GM23248 (cell line): ENCODE data around the gene GNB4. TPM values are rescaled to one million over a fixed set of nuclear protein-coding genes. Genes with fewer than 3 reads are reported as not detected.

Experiments used
- DNase-seq: peaks from one replicate; pipeline ENCODE4 v3.0.0-alpha.2; 2015
- H2AFZ ChIP-seq: fragments of 200-600 bp; sonication (generic); 2 replicates; pipeline ENCODE4 v1.6.1; 2016; ENCODE audit warnings: antibody characterized with exemption
- H3F3A ChIP-seq: fragments of 200-600 bp; sonication (generic); 2 replicates; pipeline ENCODE4 v1.6.1; 2016; ENCODE audit warnings: mild to moderate bottlenecking, antibody characterized with exemption, mixed run types; ENCODE audit not compliant: insufficient read depth
- H3K27ac ChIP-seq: fragments of 200-600 bp; sonication (generic); 2 replicates; pipeline ENCODE4 v1.5.1; 2016; ENCODE audit warnings: mild to moderate bottlenecking
- H3K27me3 ChIP-seq: fragments of 200-600 bp; sonication (generic); replicated peaks from 2 replicates; pipeline ENCODE4 v1.6.1; 2016; ENCODE audit warnings: mild to moderate bottlenecking; ENCODE audit not compliant: insufficient read depth
- H3K36me3 ChIP-seq: fragments of 200-600 bp; sonication (generic); 2 replicates; pipeline ENCODE4 v1.6.1; 2016; ENCODE audit warnings: low read depth, mild to moderate bottlenecking
- H3K4me1 ChIP-seq: fragments of 200-600 bp; sonication (generic); 2 replicates; pipeline ENCODE4 v1.6.1; 2016; ENCODE audit warnings: mild to moderate bottlenecking; ENCODE audit not compliant: insufficient read depth
- H3K4me2 ChIP-seq: fragments of 200-600 bp; sonication (generic); one replicate; pipeline ENCODE4 v1.6.1; 2016; ENCODE audit warnings: mild to moderate bottlenecking; ENCODE audit not compliant: unreplicated experiment
- H3K4me3 ChIP-seq: fragments of 200-600 bp; sonication (generic); 2 replicates; pipeline ENCODE4 v1.5.1; 2016; ENCODE audit warnings: mild to moderate bottlenecking
- H3K79me2 ChIP-seq: fragments of 200-600 bp; sonication (generic); 2 replicates; pipeline ENCODE4 v1.6.1; 2016; ENCODE audit warnings: mild to moderate bottlenecking; ENCODE audit not compliant: insufficient read depth
- H3K9ac ChIP-seq: fragments of 200-600 bp; sonication (generic); 2 replicates; pipeline ENCODE4 v1.6.1; 2016; ENCODE audit warnings: mild to moderate bottlenecking
- H3K9me2 ChIP-seq: fragments of 200-600 bp; sonication (generic); 2 replicates; pipeline ENCODE4 v1.6.1; 2016; ENCODE audit warnings: mixed run types, mild to moderate bottlenecking, moderate library complexity; ENCODE audit not compliant: insufficient read depth
- H3K9me3 ChIP-seq: fragments of 200-600 bp; sonication (generic); one replicate; pipeline ENCODE4 v1.6.1; 2017; ENCODE audit warnings: low read depth
- H4K20me1 ChIP-seq: fragments of 200-600 bp; sonication (generic); 2 replicates; pipeline ENCODE4 v1.6.0; 2016; ENCODE audit not compliant: insufficient read depth
- EZH2 ChIP-seq: fragments of 200-600 bp; sonication (generic); IDR thresholded peaks from 2 replicates; pipeline ENCODE4 v1.6.1; 2018; ENCODE audit warnings: antibody characterized with exemption, mild to moderate bottlenecking; ENCODE audit not compliant: insufficient read depth, poor library complexity, severe bottlenecking
- EZH2phosphoT487 ChIP-seq: fragments of 200-600 bp; sonication (generic); IDR thresholded peaks from 2 replicates; pipeline ENCODE4 v1.6.1; 2018; ENCODE audit warnings: antibody characterized with exemption, moderate library complexity, mild to moderate bottlenecking, low read depth; ENCODE audit not compliant: insufficient read depth
- WGBS, 2 experiments: methylation state at CpG; one replicate each; pipeline ENCODE4 v1.1.6; 2015 to 2017; ENCODE audit warnings: low lambda C conversion rate in 2 of 2, low coverage in 1 of 2; ENCODE audit errors: missing lambda C conversion rate in 2 of 2; 5-methylcytosine and 5-hydroxymethylcytosine counted together
- in situ Hi-C: fragments of 300-500 bp; cut with MboI; formaldehyde crosslinking; loops from 2 replicates; pipeline ENCODE4 v1.15.0; 2020
- polyA plus RNA-seq: library from polyadenylated mRNA; unstranded; fragments of >200 nt; fragmentation: Nextera tagmentation; extraction: Ambion mirVana; gene quantifications from 2 replicates; pipeline ENCODE4 v1.2.1, GENCODE V29; 2016
- total RNA-seq: library from RNA; depleted of rRNA; stranded (reverse); fragments of >200 nt; shearing (Covaris generic); gene quantifications from 2 replicates; pipeline ENCODE4 v1.2.3, GENCODE V29; 2014

GNB4 gene
- total and polyA plus RNA-seq, 2 experiments from 2014 or later, result 42.3 to 84.7 TPM

DNA sequence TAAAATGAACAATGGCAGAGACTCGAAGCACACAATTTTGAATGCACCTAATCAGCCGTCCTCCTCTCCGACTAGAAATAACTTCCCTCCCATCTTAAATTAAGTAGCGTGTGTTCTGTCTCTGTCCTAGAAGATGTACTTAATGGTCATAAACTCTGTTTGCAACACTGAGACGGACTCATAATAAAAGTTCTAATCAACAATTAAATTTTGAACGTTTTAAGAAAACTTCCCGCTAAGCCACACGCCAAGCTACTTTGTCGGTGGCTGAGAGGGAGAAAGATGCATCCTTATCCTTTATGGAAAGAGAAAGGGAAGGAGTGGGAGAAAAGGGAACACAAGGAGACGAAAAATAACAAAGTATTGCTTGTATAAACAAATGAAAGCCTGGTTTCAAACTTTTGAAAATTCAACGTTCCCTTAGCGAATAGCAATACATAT lies 989 bp downstream of the GNB4 start:
- peak; percentile 49 for DNase-seq
- H3K9me3 ChIP-seq, result no peaks in the 10 kb centered on the region
- WGBS, 2 experiments, result 0 to 1% methylated on average over 12 of the region's 12 CpGs
- peaks cover 23% of the 10 kb centered on the region for H3K4me1 ChIP-seq
- H3F3A ChIP-seq, result peaks cover 40% of the 10 kb centered on the region
- H3K4me2 ChIP-seq, result peak overlapping the region; percentile 100
- 0 out of 2 replicates have a peak, but pooled peaks cover 6% of the 10 kb centered on the region for H3K36me3 ChIP-seq
- TF ChIP-seq EZH2phosphoT487 (no peak), EZH2 (no peak)
- H3K27me3 ChIP-seq, result no peaks in the 10 kb centered on the region
- H3K4me3 ChIP-seq, result peak overlapping the region; percentile 95
- in situ Hi-C loops, result no loop called here
- peak overlapping the region; percentile 63 for H2AFZ ChIP-seq
- no peaks in the 10 kb centered on the region; the same call in 1 of the 2 replicates for H4K20me1 ChIP-seq
- peak overlapping the region; percentile 95 for H3K27ac ChIP-seq
- peaks cover 56% of the 10 kb centered on the region for H3K79me2 ChIP-seq
- peak overlapping the region; percentile 96 for H3K9ac ChIP-seq
- no peaks in the 10 kb centered on the region for H3K9me2 ChIP-seq

DNA sequence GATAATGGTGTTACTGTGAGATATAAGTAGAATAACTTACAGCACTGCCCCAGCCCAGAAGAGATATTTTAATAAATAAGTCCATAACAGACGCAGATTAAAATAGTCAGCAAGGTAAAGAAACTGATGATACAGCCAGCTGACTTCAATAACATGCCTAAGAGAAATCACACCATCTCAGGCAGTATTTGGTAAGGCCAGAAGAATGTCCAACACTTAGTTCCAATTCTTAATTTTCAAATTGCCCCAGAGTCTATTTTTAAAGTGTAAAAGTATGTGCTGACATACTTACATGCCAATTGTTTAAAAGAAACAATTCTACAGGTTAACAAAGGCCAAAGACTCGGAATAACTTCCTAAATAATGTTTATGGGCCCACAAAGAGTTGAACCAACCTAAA lies 1.6 kb downstream of the GNB4 start:
- peak; percentile 62 for DNase-seq

DNA sequence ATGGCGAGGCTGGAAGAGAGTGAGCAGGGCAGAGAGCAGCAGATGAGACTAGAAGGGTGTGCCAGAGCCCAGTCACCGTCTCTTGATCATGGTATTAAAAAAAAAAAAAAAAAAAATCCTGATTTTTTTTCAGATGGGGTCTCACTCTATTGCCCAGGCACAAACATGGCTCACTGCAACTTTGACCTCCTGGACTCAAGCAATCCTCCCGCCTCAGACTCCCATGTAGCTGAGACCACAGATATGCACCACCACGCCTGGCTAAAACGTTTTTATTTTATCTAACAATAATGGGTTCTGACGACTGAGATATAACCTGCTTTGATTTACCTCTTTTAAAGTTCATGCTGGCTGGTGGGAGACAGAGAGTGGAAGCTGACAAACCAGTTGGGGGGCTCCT lies 4.0 kb downstream of the GNB4 start:
- Histone ChIP-seq H3K27me3 (no peaks in the 10 kb centered on the region), H3K4me3 (no peak overlapping the region), H3K79me2 (peaks cover 86% of the 10 kb centered on the region), H3K36me3 (0 out of 2 replicates have a peak, but pooled peaks cover 6% of the 10 kb centered on the region), H3K9me3 (no peaks in the 10 kb centered on the region), H3K9me2 (no peaks in the 10 kb centered on the region), H3K4me1 (peaks cover 29% of the 10 kb centered on the region), H3K9ac (no peak overlapping the region), H4K20me1 (no peaks in the 10 kb centered on the region; the same call in 1 of the 2 replicates), H2AFZ (no peak overlapping the region), H3K4me2 (no peak overlapping the region), H3F3A (peaks cover 35% of the 10 kb centered on the region), H3K27ac (no peak overlapping the region)
- TF ChIP-seq EZH2phosphoT487 (no peak), EZH2 (no peak)
- WGBS, 2 experiments, result 63 to 68% methylated on average over 6 of the region's 6 CpGs
- no peak for DNase-seq
- in situ Hi-C loops, result no loop called here

More for the DNA sequence above, 1.6 kb downstream of the GNB4 start:
- peaks cover 40% of the 10 kb centered on the region for H3F3A ChIP-seq
- peak overlapping the region; percentile 95 for H3K4me3 ChIP-seq
- in situ Hi-C loops, result no loop called here
- peaks cover 23% of the 10 kb centered on the region for H3K4me1 ChIP-seq
- H3K79me2 ChIP-seq, result peaks cover 62% of the 10 kb centered on the region
- 2% methylated on average over 2 of the region's 2 CpGs for WGBS, 2 experiments
- H3K4me2 ChIP-seq, result peak overlapping the region; percentile 100
- H3K36me3 ChIP-seq, result 0 out of 2 replicates have a peak, but pooled peaks cover 6% of the 10 kb centered on the region
- H3K27me3 ChIP-seq, result no peaks in the 10 kb centered on the region
- peak overlapping the region; percentile 63; the same call in 1 of the 2 replicates for H2AFZ ChIP-seq
- TF ChIP-seq EZH2, result no peak
- TF ChIP-seq EZH2phosphoT487, result no peak
- H3K9me3 ChIP-seq, result no peaks in the 10 kb centered on the region
- no peaks in the 10 kb centered on the region for H3K9me2 ChIP-seq
- peak overlapping the region; percentile 96 for H3K9ac ChIP-seq
- H3K27ac ChIP-seq, result peak overlapping the region; percentile 95
- H4K20me1 ChIP-seq, result no peaks in the 10 kb centered on the region; the same call in 1 of the 2 replicates

DNA sequence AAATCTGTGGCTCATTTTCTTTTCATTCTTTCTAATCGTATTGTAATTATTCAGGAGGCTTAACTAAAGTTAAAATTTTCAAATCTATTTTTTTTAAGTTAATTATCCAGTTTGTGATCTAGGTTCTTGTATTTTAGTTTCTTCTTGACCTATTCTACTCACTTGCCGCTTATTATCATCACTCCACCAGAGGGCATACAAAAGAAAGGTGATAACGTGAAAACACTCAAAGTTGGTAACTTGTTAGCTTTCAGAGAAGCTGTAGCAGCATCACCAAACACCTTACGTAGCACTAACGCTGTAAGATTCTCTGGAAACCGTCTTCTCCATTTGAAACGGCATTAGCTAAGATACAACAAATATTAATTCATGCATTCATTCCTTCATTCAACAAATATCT lies 4.8 kb downstream of the GNB4 start:
- no peak for TF ChIP-seq EZH2phosphoT487
- no peak for TF ChIP-seq EZH2
- no peaks in the 10 kb centered on the region; the same call in 1 of the 2 replicates for H4K20me1 ChIP-seq
- H3K9me3 ChIP-seq, result no peaks in the 10 kb centered on the region
- no peak overlapping the region for H3K27ac ChIP-seq
- H3K79me2 ChIP-seq, result peaks cover 94% of the 10 kb centered on the region
- 0 out of 2 replicates have a peak, but pooled peaks cover 6% of the 10 kb centered on the region for H3K36me3 ChIP-seq
- no peak overlapping the region for H3K9ac ChIP-seq
- DNase-seq, result peak; percentile 47
- H3F3A ChIP-seq, result peaks cover 28% of the 10 kb centered on the region
- H3K4me1 ChIP-seq, result peaks cover 24% of the 10 kb centered on the region
- H3K9me2 ChIP-seq, result no peaks in the 10 kb centered on the region
- no peak overlapping the region for H3K4me2 ChIP-seq
- in situ Hi-C loops, result no loop called here
- 70 to 74% methylated on average over 7 of the region's 7 CpGs for WGBS, 2 experiments
- H2AFZ ChIP-seq, result no peak overlapping the region
- H3K4me3 ChIP-seq, result no peak overlapping the region
- no peaks in the 10 kb centered on the region for H3K27me3 ChIP-seq
